SK-N-SH treated with all-trans-retinoic acid at 6 μM for 48 hours (cell line): Measurements from ENCODE around the gene ACTR5.

Source experiments
- ZFP3 ChIP-seq: fragments of 250-450 bp; sonication (Bioruptor Pico); IDR thresholded peaks from 2 replicates; pipeline ENCODE4 v1.5.0; 2020; ENCODE audit warnings: mild to moderate bottlenecking, moderate library complexity
- ZNF8 ChIP-seq: fragments of 450-650 bp; formaldehyde crosslinking; IDR thresholded peaks from 2 replicates; pipeline ENCODE4 v1.5.0; 2020; ENCODE audit warnings: mild to moderate bottlenecking, moderate library complexity

DNA sequence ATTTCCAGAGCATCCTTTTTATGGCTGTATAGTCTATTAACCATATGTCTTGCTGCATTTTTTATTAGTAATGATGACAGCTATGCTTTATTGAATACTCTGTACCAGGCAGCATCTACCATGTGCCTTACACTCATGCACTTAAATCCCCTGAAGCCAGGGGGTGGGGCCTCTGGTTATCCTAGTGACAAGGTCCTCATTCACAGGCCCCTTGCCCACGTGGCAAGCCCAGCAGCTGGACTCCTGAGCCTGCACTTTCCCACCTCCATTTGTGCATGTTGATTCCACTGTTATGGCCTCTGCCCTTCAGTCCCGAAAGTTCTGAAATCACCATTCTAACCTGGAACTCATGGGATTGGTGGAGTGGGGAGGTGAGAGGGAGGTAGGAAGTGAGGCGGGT, 22.3 kb downstream of the ACTR5 start:
- no peak for TF ChIP-seq ZNF8 (CRISPR knock-in tag)
- no peak for TF ChIP-seq ZFP3 (CRISPR knock-in tag)
